Measurements from ENCODE around the gene CHPF. TPM values are rescaled to one million over a fixed set of nuclear protein-coding genes. Genes with fewer than 3 reads are reported as not detected.
A peak's percentile ranks its signal among the peaks of the same experiment; 100 is the strongest.

CHPF gene
- total and polyA plus RNA-seq, 5 experiments from 2014 or later = 3.7 to 4.2 (median 3.8) TPM

GRCh38 chr2:219520079-219520478 is 23.5 kb downstream of the CHPF start:
- peaks cover 13 to 21% (median 19%) of the 10 kb centered on the region in 4 donors for H3K4me1 Mint-ChIP-seq
- H3K27ac Mint-ChIP-seq = peak overlapping the region in 1 of 10 donors; percentile 40
- H3K27me3 Mint-ChIP-seq = peaks cover 45 to 97% (median 73%) of the 10 kb centered on the region in 5 donors
- POLR2A ChIA-PET = interaction anchor here (1.2 kb wide), 1 partner anchor 12 kb away, joined by 3 read pairs; no protein-coding TSS in a partner anchor
- H3K4me3 Mint-ChIP-seq = no peak overlapping the region
- ATAC-seq = no peak
- no peak for DNase-seq
- peaks cover 0 to 2% (median 0%) of the 10 kb centered on the region in 3 donors for H3K36me3 Mint-ChIP-seq
- H3K9me3 Mint-ChIP-seq = peaks cover 0 to 2% (median 0%) of the 10 kb centered on the region in 9 donors

- POLR2A ChIA-PET = no interaction called here
- Mint-ChIP-seq H3K4me1 (peaks cover 13 to 22% (median 19%) of the 10 kb centered on the region in 4 donors), H3K27me3 (peaks cover 46 to 97% (median 73%) of the 10 kb centered on the region in 5 donors), H3K4me3 (no peak overlapping the region), H3K27ac (no peak overlapping the region), H3K36me3 (peaks cover 0 to 2% (median 0%) of the 10 kb centered on the region in 3 donors), H3K9me3 (peaks cover 0 to 2% (median 0%) of the 10 kb centered on the region in 9 donors)
- DNase-seq (no peak), ATAC-seq (no peak)
Observed at GRCh38 chr2:219519526-219519916, 24.1 kb downstream of the CHPF start.

GRCh38 chr2:219517954-219518778 is 25.4 kb downstream of the CHPF start:
- DNase-seq = no peak
- Mint-ChIP-seq H3K4me1 (peaks cover 18 to 30% (median 27%) of the 10 kb centered on the region in 4 donors), H3K9me3 (peaks cover 0 to 3% (median 0%) of the 10 kb centered on the region in 9 donors), H3K27ac (peak overlapping the region in 1 of 10 donors; percentile 30), H3K27me3 (peaks cover 46 to 97% (median 77%) of the 10 kb centered on the region in 5 donors), H3K4me3 (no peak overlapping the region), H3K36me3 (peaks cover 0 to 2% (median 2%) of the 10 kb centered on the region in 3 donors)
- ATAC-seq = no peak
- POLR2A ChIA-PET = interaction anchor here (0.6 kb wide), 1 partner anchor 52 kb away, joined by 3 read pairs; no protein-coding TSS in a partner anchor

- H3K36me3 Mint-ChIP-seq = peaks cover 0 to 2% (median 2%) of the 10 kb centered on the region in 3 donors
- ATAC-seq = no peak
- peaks cover 50 to 100% (median 81%) of the 10 kb centered on the region in 5 donors for H3K27me3 Mint-ChIP-seq
- H3K4me3 Mint-ChIP-seq = no peak overlapping the region
- no peak for DNase-seq
- peaks cover 0 to 3% (median 0%) of the 10 kb centered on the region in 9 donors for H3K9me3 Mint-ChIP-seq
- H3K4me1 Mint-ChIP-seq = peaks cover 16 to 33% (median 27%) of the 10 kb centered on the region in 4 donors
- no peak overlapping the region for H3K27ac Mint-ChIP-seq
- POLR2A ChIA-PET = no interaction called here
Observed at GRCh38 chr2:219516888-219517287, 26.7 kb downstream of the CHPF start.

GRCh38 chr2:219515874-219516629 is 27.6 kb downstream of the CHPF start:
- peak overlapping the region in 3 of 10 donors; percentile 12 to 36 (median 12) for H3K4me3 Mint-ChIP-seq
- H3K27me3 Mint-ChIP-seq = peaks cover 45 to 100% (median 79%) of the 10 kb centered on the region in 5 donors
- H3K27ac Mint-ChIP-seq = peak overlapping the region in 1 of 10 donors; percentile 59
- H3K36me3 Mint-ChIP-seq = peaks cover 0 to 2% (median 0%) of the 10 kb centered on the region in 3 donors
- H3K4me1 Mint-ChIP-seq = peaks cover 13 to 26% (median 18%) of the 10 kb centered on the region in 4 donors
- POLR2A ChIA-PET = no interaction called here
- DNase-seq = no peak
- peaks cover 0 to 3% (median 0%) of the 10 kb centered on the region in 9 donors for H3K9me3 Mint-ChIP-seq
- ATAC-seq = no peak

GRCh38 chr2:219514836-219515235 is 28.8 kb downstream of the CHPF start:
- H3K4me3 Mint-ChIP-seq = peak overlapping the region in 2 of 10 donors; percentile 29 to 41

GRCh38 chr2:219514196-219514761 is 29.3 kb downstream of the CHPF start, which contains the start of gene ASIC4:
TSS of gene ASIC4 (plus strand) at chr2:219514482. CDS start at chr2:219514725, 243 bp downstream.
- no peak for DNase-seq
- Mint-ChIP-seq H3K27ac (peak within 1 kb of the TSS in 1 of 10 donors; percentile 77), H3K9me3 (peaks cover 0 to 7% (median 0%) of the 10 kb centered on the region in 9 donors), H3K36me3 (peaks cover 0 to 4% (median 2%) of the 10 kb centered on the region in 3 donors), H3K27me3 (peaks cover 49 to 100% (median 84%) of the 10 kb centered on the region in 5 donors), H3K4me1 (peaks cover 24 to 32% (median 31%) of the 10 kb centered on the region in 4 donors), H3K4me3 (peak within 1 kb of the TSS in 8 of 10 donors; percentile 19 to 56 (median 42))
- peak; percentile 28 to 49 for ATAC-seq
- POLR2A ChIA-PET = no interaction called here

More at GRCh38 chr2:219514836-219515235, 28.8 kb downstream of the CHPF start:
- Mint-ChIP-seq H3K9me3 (peaks cover 0 to 7% (median 0%) of the 10 kb centered on the region in 9 donors), H3K27ac (no peak overlapping the region), H3K27me3 (peaks cover 48 to 100% (median 82%) of the 10 kb centered on the region in 5 donors), H3K36me3 (peaks cover 0 to 2% (median 2%) of the 10 kb centered on the region in 3 donors), H3K4me1 (peaks cover 19 to 27% (median 25%) of the 10 kb centered on the region in 4 donors)
- ATAC-seq (no peak), DNase-seq (no peak)
- POLR2A ChIA-PET = no interaction called here

- Mint-ChIP-seq H3K36me3 (peaks cover 0 to 4% (median 2%) of the 10 kb centered on the region in 3 donors), H3K4me1 (peaks cover 27 to 32% (median 32%) of the 10 kb centered on the region in 4 donors), H3K27me3 (peaks cover 47 to 97% (median 82%) of the 10 kb centered on the region in 5 donors), H3K27ac (peak overlapping the region in 1 of 10 donors; percentile 77), H3K4me3 (peak overlapping the region in 7 of 10 donors; percentile 19 to 56 (median 48)), H3K9me3 (peaks cover 0 to 7% (median 0%) of the 10 kb centered on the region in 9 donors)
- ATAC-seq = peak; percentile 6 to 17
- POLR2A ChIA-PET = no interaction called here
- DNase-seq = no peak
Observed at GRCh38 chr2:219513787-219514186, 29.8 kb downstream of the CHPF start.

- Mint-ChIP-seq H3K36me3 (peaks cover 0 to 8% (median 3%) of the 10 kb centered on the region in 3 donors), H3K27me3 (peaks cover 42 to 93% (median 78%) of the 10 kb centered on the region in 5 donors), H3K4me1 (peaks cover 27 to 32% (median 32%) of the 10 kb centered on the region in 4 donors), H3K9me3 (peaks cover 0 to 7% (median 0%) of the 10 kb centered on the region in 9 donors), H3K27ac (no peak overlapping the region), H3K4me3 (no peak overlapping the region)
- no peak for ATAC-seq
- DNase-seq = no peak
- POLR2A ChIA-PET = no interaction called here
Observed at GRCh38 chr2:219512524-219513216, 30.9 kb downstream of the CHPF start.

- peaks cover 27 to 32% (median 32%) of the 10 kb centered on the region in 4 donors for H3K4me1 Mint-ChIP-seq
- DNase-seq = no peak
- peak overlapping the region in 1 of 10 donors; percentile 11 for H3K4me3 Mint-ChIP-seq
- POLR2A ChIA-PET = interaction anchor here (0.6 to 1.0 kb wide), 2 partner anchors 16 to 327 kb away, joined by 3 read pairs; a partner anchor contains a TSS
- peaks cover 0 to 17% (median 9%) of the 10 kb centered on the region in 3 donors for H3K36me3 Mint-ChIP-seq
- no peak for ATAC-seq
- H3K9me3 Mint-ChIP-seq = peaks cover 0 to 7% (median 0%) of the 10 kb centered on the region in 9 donors
- no peak overlapping the region for H3K27ac Mint-ChIP-seq
- H3K27me3 Mint-ChIP-seq = peaks cover 40 to 93% (median 73%) of the 10 kb centered on the region in 5 donors
Observed at GRCh38 chr2:219511547-219512325, 31.9 kb downstream of the CHPF start.
